K562 (cell line): ENCODE data around the gene PHF19. TPM values are rescaled to one million over a fixed set of nuclear protein-coding genes. Genes with fewer than 3 reads are reported as not detected.

Source experiments
- CBX5 ChIP-seq: IDR thresholded peaks from 2 replicates; pipeline ENCODE4 v1.6.1; 2014; ENCODE audit warnings: low read depth, borderline replicate concordance
- TCF7 ChIP-seq: sonication (generic); IDR thresholded peaks from 2 replicates; pipeline ENCODE4 v1.6.1; 2016; ENCODE audit warnings: antibody characterized with exemption, borderline replicate concordance
- USF1 ChIP-seq: sonication (generic); formaldehyde crosslinking; IDR thresholded peaks from 2 replicates; pipeline ENCODE4 v1.9.0; 2022; ENCODE audit warnings: mild to moderate bottlenecking, missing genetic modification reagents
- ZNF121 ChIP-seq: sonication (generic); formaldehyde crosslinking; conservative IDR thresholded peaks from 2 replicates; pipeline ENCODE4 v1.8.0; 2022; ENCODE audit warnings: missing genetic modification reagents
- ZNF407 ChIP-seq: fragments of 450-650 bp; IDR thresholded peaks from 2 replicates; pipeline ENCODE4 v1.6.1; 2016; ENCODE audit warnings: low read depth
- polyA plus RNA-seq, 8 experiments: library from polyadenylated mRNA; depleted of rRNA in 4 of 8; stranded (reverse) in 5 of 8; unstranded in 3 of 8; fragments of >200 nt; fragmentation: Nextera tagmentation in 2 of 8; fragmentation: Illumina TruSeq in 1 of 8; extraction: Ambion mirVana in 2 of 8; extraction: Trizol in 1 of 8; gene quantifications; 2 replicates each; pipeline versions ENCODE4 v1.2.1 to v1.2.3, GENCODE V29; 2011 to 2014; ENCODE audit warnings: inconsistent platforms in 1 of 8, missing spikeins in 1 of 8
- total RNA-seq, 7 experiments: library from RNA; depleted of rRNA in 6 of 7; stranded (reverse); fragments of >200 nt in 6 of 7; fragmentation: Illumina TruSeq in 2 of 7; extraction: Trizol in 2 of 7; gene quantifications; 2 replicates each; pipeline versions ENCODE4 v1.2.1 to v1.2.3, GENCODE V29; 2011 to 2021; ENCODE audit warnings: low replicate concordance in 1 of 7

The PHF19 gene
- total and polyA plus RNA-seq, 9 of the 15 experiments (the other 6 are each of a cell fraction or from before 2014, with no cell fraction given), result 95.8 to 403 (median 255) TPM

- TF ChIP-seq ZNF407 (no peak), ZNF121 (CRISPR knock-in tag) (no peak), USF1 (CRISPR knock-in tag) (no peak), CBX5 (no peak), TCF7 (no peak)
- TF ChIP-seq, all 486 proteins: peak for 0
Observed at GRCh38 chr9:120867676-120868338, 9.2 kb downstream of the PHF19 start (continued).
